ENCODE measurements around the gene CPXM2.

CPXM2 gene

DNA sequence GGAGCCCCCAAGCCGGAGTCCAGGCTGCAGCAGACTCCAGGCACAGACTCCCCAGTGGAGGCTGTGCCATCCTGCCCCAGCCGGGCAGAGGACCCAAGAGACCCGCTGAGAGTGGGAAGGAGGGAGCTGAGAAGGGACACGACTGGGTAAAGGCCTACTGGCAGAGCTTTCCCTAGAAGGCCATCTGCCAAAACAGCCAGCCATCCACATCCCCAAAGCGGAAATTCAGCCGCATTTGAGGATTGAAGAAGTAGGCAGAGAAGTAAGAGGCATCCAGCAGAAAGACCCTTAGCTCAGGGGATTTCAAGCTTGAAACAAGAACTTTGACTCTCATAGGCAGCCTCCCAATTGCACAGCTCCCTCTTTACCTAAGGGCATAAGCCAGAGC, 857 bp downstream of the CPXM2 start:
- H3K4me3 ChIP-seq = no peak overlapping the region
- H3K36me3 ChIP-seq (replicated peaks) = no peaks in the 10 kb centered on the region
- no peak for DNase-seq (ENCODE audit: low spot score in 2 of 2)
- H3K4me1 ChIP-seq = no peaks in the 10 kb centered on the region
- in situ Hi-C loops (cut with MboI; ENCODE audit: low sequenced_read_pairs) = no loop called here
- 0 out of 2 replicates have a peak, but pooled peaks cover 4% of the 10 kb centered on the region for H3K27me3 ChIP-seq (ENCODE audit: low read depth)
- H3K9me3 ChIP-seq = no peaks in the 10 kb centered on the region

DNA sequence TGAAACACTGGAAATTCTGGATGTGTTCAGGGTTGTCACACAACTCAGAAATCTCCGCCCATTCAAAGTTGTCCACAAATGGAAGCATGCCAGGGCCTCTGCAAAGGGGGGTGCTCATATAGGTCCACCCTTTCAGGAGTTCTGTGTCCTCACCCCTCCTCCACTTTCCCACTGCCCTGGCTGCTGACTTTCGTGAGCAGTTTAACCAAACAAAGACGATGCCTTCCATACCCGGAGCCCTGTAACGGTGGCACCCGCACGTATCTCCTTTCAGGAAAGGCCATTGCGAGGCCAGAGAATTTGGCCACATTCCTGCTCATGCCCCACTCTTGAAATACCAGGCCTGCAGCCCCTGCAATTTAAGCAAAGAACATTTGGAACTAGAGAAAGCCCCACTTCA, 1.4 kb downstream of the CPXM2 start:
- no peak for DNase-seq (ENCODE audit: low spot score in 2 of 2)
- H3K36me3 ChIP-seq (replicated peaks) = no peaks in the 10 kb centered on the region
- H3K4me1 ChIP-seq = no peaks in the 10 kb centered on the region
- in situ Hi-C loops (cut with MboI; ENCODE audit: low sequenced_read_pairs) = no loop called here
- 0 out of 2 replicates have a peak, but pooled peaks cover 4% of the 10 kb centered on the region for H3K27me3 ChIP-seq (ENCODE audit: low read depth)
- H3K4me3 ChIP-seq = no peak overlapping the region
- H3K9me3 ChIP-seq = no peaks in the 10 kb centered on the region

DNA sequence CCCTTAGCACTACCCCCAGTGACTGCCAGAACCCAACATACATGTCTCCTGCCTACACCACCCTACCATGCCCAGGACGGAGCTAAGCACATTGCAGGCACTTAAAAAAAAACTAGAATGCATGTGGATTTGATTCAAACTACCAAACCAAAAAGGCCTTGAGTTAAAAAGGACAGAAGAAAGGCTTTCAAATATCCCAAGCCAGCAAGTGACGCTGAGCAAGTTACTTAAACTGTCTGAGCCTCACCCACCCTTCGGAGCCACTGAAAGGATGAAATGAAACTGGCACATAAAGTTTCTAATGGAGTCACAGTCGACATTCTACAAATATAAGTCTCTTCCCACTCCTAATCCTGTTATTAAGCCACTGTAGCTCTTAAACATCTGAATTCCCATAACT, 1.8 kb downstream of the CPXM2 start:
- no peak overlapping the region for H3K4me3 ChIP-seq
- H3K4me1 ChIP-seq = no peaks in the 10 kb centered on the region
- H3K9me3 ChIP-seq = no peaks in the 10 kb centered on the region
- DNase-seq (ENCODE audit: low spot score in 2 of 2) = no peak
- in situ Hi-C loops (cut with MboI; ENCODE audit: low sequenced_read_pairs) = no loop called here
- H3K27me3 ChIP-seq (ENCODE audit: low read depth) = 0 out of 2 replicates have a peak, but pooled peaks cover 4% of the 10 kb centered on the region
- no peaks in the 10 kb centered on the region for H3K36me3 ChIP-seq (replicated peaks)

DNA sequence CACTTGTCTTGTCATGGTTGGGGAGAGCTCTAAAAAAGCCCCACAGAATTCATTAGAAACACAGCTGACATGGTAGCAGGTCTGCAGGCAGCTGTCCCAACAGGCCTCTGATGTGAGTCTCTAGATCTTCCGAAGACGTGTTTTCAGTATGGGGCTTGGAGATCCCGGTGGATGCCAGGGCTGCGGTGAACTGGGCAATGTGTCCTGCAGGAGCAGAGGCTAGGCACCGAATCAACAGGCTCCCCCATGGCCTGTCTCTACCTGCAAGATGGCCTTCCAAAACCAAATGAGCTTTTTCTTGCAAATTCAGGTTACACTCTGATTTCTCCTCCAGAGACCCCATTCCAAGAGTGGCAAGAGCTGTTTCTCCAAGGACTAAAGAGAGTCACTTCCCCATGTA, 2.9 kb downstream of the CPXM2 start:
- Histone ChIP-seq H3K4me1 (no peaks in the 10 kb centered on the region), H3K4me3 (no peak overlapping the region), H3K27me3 (ENCODE audit: low read depth) (0 out of 2 replicates have a peak, but pooled peaks cover 4% of the 10 kb centered on the region), H3K36me3 (replicated peaks) (no peaks in the 10 kb centered on the region), H3K9me3 (no peaks in the 10 kb centered on the region)
- DNase-seq (ENCODE audit: low spot score in 2 of 2) = no peak
- in situ Hi-C loops (cut with MboI; ENCODE audit: low sequenced_read_pairs) = no loop called here

DNA sequence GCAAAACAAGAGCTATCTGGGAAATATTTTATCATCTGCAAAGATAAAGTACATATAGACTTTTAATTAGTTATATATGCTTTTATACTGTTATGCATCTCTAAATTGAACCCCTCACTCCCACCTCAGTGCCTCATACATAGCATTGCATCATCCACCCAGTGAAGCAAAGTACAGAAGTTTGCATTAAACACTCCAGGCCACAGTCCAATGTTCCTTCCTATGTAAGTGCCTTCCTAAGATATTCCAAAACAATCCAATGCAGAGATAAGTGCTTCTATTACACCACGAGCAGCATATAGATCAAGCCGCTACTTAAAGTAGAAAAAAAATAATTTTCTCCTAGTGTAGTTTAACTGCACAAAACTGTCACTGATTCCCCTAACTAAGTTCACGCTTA, 3.4 kb downstream of the CPXM2 start:
- Histone ChIP-seq H3K4me3 (no peak overlapping the region), H3K4me1 (no peaks in the 10 kb centered on the region), H3K9me3 (no peaks in the 10 kb centered on the region), H3K36me3 (replicated peaks) (no peaks in the 10 kb centered on the region), H3K27me3 (ENCODE audit: low read depth) (0 out of 2 replicates have a peak, but pooled peaks cover 4% of the 10 kb centered on the region)
- in situ Hi-C loops (cut with MboI; ENCODE audit: low sequenced_read_pairs) = no loop called here
- no peak for DNase-seq (ENCODE audit: low spot score in 2 of 2)

DNA sequence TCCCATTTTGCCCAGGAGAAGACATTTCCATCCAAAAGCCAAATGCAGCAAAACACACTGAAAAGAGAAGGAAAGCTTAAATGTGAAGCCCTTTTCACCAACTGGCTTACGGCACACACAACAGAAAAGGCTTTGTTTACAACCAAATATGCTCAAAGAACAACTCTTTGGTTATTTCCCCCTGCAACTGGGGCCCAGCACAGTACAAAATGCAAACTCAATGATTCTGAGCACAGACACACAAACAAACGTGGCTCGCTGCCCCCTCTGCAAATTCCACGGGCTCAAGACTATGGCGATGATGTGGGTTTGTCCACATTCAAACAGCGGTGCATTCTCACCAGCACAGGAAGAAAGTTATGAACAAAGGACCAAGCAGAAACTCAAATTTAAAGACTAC, 5.3 kb downstream of the CPXM2 start:
- DNase-seq (ENCODE audit: low spot score in 2 of 2) = no peak
- no peak overlapping the region for H3K4me3 ChIP-seq
- H3K4me1 ChIP-seq = no peaks in the 10 kb centered on the region
- H3K36me3 ChIP-seq (replicated peaks) = no peaks in the 10 kb centered on the region
- in situ Hi-C loops (cut with MboI; ENCODE audit: low sequenced_read_pairs) = no loop called here
- 0 out of 2 replicates have a peak, but pooled peaks cover 4% of the 10 kb centered on the region for H3K27me3 ChIP-seq (ENCODE audit: low read depth)
- H3K9me3 ChIP-seq = no peaks in the 10 kb centered on the region

DNA sequence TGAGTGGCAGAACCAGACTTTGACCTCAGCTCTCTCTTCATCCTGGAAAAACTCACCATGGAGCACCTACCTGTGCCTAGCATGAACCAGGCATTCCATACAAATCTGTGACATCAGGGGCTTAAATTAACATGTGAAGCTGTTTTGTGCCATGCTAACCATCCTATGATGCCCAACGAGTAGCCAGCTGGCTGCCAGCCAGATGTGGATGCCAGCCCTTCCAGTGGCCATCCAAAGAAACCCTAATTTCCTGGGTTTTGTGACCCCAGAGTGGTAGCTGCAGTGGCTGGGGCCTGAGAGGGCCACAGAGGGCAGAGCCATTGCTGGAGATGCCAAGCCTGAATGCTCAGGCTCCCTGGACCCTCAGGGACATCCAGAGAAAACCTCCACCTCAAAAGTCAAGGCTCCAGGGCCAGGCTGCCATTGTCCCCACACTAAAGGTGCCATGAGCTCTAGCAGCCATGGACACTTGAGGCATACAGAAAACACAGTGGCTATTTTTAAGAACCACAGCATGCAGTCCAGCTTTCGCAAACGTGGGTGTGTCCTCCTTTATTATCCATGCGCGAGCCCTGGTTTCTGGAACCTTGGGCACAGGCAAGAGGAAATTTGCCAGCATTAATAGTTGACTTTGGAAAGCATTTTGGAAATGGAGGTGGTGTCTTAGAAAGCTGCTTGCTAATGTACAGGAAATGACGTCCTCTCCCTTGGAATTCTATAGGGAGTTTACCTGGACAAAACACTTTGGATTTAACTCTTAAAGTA, 6.0 kb downstream of the CPXM2 start:
- H3K27me3 ChIP-seq (ENCODE audit: low read depth) = 0 out of 2 replicates have a peak, but pooled peaks cover under 1% of the 10 kb centered on the region
- no peak for DNase-seq (ENCODE audit: low spot score in 2 of 2)
- H3K4me3 ChIP-seq = no peak overlapping the region
- in situ Hi-C loops (cut with MboI; ENCODE audit: low sequenced_read_pairs) = no loop called here
- H3K4me1 ChIP-seq = no peaks in the 10 kb centered on the region
- H3K36me3 ChIP-seq (replicated peaks) = no peaks in the 10 kb centered on the region
- no peaks in the 10 kb centered on the region for H3K9me3 ChIP-seq

DNA sequence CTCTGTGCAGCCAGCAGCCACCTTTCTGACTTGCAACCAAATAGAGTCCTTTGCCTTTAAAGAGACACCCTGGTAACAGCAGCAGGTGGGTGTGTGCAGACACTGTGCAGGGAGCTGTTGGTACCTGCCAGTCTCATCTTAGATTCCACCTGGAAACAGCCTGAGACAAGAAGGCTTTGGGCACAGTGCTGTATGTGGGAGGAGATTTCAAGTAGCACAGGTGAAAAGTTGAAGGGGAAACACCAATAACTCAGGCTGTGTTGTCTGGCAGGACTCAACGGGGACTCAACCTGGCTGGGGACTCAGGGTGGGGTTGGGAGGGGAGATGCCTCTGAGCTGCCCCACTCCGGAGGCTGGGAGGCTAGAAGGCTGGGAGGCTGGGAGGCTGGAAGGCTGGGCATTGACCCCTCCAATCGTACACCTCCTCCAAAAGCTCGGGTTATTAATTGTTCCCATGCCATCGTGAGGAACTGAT, 6.7 kb downstream of the CPXM2 start:
- no peaks in the 10 kb centered on the region for H3K9me3 ChIP-seq
- in situ Hi-C loops (cut with MboI; ENCODE audit: low sequenced_read_pairs) = no loop called here
- no peaks in the 10 kb centered on the region for H3K36me3 ChIP-seq (replicated peaks)
- H3K4me1 ChIP-seq = no peaks in the 10 kb centered on the region
- no peak overlapping the region for H3K4me3 ChIP-seq
- DNase-seq (ENCODE audit: low spot score in 2 of 2) = no peak
- H3K27me3 ChIP-seq (ENCODE audit: low read depth) = no peaks in the 10 kb centered on the region

DNA sequence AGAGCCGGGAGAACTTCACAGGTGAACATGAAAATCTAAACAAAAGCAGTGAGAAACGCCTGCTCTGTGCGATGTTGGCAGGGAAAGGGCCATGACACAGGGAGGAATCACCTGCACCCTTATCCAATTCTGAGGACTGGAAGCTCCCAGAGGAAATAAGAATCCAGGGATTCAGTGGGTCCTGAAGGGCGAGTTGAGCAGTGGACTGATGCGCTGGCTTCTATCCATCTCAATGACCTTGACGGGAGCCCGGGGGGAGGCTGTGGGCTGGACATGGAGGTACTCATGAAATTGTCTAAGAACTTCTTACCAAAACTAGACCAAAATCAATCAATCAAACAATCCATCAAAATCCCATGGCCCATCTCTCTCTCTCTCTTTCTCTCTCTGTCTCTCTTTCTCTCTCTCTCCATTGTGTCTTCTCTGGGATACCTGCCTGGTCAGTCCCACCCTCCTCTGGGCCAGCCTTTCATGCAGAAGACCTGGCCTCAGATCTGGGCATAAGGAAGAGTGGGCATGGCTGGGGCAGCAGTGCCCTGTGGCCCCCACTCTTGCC, 7.2 kb downstream of the CPXM2 start:
- no peak for DNase-seq (ENCODE audit: low spot score in 2 of 2)
- Histone ChIP-seq H3K4me3 (no peak overlapping the region), H3K27me3 (ENCODE audit: low read depth) (no peaks in the 10 kb centered on the region), H3K36me3 (replicated peaks) (no peaks in the 10 kb centered on the region), H3K9me3 (no peaks in the 10 kb centered on the region), H3K4me1 (no peaks in the 10 kb centered on the region)
- in situ Hi-C loops (cut with MboI; ENCODE audit: low sequenced_read_pairs) = no loop called here

DNA sequence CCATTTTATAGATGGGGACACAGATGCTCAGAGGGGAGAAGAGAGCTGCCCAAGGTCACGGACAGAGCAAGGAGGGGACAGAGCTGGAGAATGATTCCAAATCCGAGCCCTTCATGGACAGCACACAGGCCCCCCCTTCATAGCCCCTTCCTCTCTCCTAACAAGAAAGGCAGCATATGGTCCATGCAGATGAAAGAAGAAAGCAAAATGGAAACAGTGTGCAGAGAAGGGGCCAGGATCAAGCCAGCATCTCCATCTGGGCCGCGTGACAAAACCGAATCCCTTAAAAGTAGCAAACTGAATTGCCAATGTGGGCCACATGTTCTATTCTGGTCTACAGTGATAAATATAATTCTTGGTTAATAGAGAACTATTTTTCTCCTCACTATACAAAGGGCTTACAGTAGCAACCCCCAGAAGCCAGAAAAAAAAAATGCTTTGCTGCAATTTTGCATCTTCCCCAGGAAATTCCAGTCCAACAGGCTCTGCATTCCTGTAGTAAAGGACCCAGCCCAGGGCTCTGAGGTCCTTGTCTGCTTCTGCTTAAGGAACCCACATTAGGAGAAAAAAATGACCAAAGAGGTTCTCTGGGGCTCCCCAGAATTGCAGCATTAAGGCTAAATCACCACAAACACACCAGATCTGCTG, 7.8 kb downstream of the CPXM2 start:
- no peaks in the 10 kb centered on the region for H3K4me1 ChIP-seq
- no peaks in the 10 kb centered on the region for H3K36me3 ChIP-seq (replicated peaks)
- in situ Hi-C loops (cut with MboI; ENCODE audit: low sequenced_read_pairs) = no loop called here
- H3K4me3 ChIP-seq = no peak overlapping the region
- no peaks in the 10 kb centered on the region for H3K9me3 ChIP-seq
- DNase-seq (ENCODE audit: low spot score in 2 of 2) = no peak
- H3K27me3 ChIP-seq (ENCODE audit: low read depth) = no peaks in the 10 kb centered on the region

DNA sequence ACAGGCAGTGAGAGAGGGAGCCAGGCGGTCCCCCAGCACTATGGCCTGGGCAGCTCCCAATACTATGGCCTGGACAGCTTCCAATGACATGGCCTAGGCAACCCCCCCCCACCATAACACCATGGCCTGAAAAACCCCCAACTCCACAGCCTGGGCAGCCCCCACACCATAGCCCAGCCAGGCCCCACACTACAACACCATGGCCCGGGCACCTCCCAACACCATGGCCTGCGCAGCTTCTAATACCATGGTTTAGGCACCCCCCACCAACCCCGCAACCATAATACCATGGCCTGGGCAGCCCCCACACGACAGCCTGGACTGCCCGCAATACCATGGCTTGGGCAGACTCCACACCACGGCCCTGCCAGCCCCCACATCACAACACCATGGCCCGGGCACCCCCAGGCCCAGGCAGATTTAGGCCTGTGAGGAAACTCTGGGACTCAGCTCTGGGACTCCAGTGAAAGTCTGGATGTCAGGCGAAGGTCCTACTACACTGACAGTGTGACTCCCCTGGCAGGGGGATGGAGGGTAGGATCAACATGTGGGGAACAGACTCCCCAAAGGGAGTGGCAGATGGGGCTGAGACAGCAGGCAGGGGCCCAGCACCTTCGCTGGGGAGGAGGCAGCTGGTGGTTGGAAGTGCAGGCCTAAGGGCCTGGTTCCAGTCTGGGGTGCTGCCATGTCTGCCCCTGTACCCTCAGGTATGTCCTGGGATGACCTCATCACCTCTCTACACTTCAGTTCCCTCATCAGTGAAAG, 8.7 kb downstream of the CPXM2 start:
- Histone ChIP-seq H3K27me3 (ENCODE audit: low read depth) (no peaks in the 10 kb centered on the region), H3K4me3 (no peak overlapping the region), H3K36me3 (replicated peaks) (no peaks in the 10 kb centered on the region), H3K4me1 (no peaks in the 10 kb centered on the region), H3K9me3 (no peaks in the 10 kb centered on the region)
- DNase-seq (ENCODE audit: low spot score in 2 of 2) = no peak
- in situ Hi-C loops (cut with MboI; ENCODE audit: low sequenced_read_pairs) = no loop called here

DNA sequence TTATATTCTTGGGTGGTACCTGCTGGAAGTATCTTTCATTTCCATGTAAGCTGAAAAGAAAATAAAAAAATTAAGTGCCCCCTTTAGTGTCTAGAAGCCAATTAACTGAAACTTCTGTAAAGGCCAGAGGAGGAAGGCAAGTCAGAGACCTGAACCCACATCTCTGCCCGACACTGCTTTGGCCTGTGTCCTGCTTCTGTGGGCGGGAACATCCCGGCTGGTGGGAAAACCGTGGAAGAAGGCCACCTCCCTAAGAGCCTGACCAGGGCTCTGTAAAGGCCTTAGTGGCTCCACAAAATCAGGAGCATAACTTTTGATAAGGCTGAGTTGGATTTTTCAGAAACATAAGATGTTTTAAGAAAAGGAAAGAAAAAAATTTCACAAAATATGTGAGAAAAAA, 9.4 kb downstream of the CPXM2 start:
- H3K27me3 ChIP-seq (ENCODE audit: low read depth) = no peaks in the 10 kb centered on the region
- no peaks in the 10 kb centered on the region for H3K9me3 ChIP-seq
- H3K4me1 ChIP-seq = no peaks in the 10 kb centered on the region
- H3K36me3 ChIP-seq (replicated peaks) = no peaks in the 10 kb centered on the region
- DNase-seq (ENCODE audit: low spot score in 2 of 2) = no peak
- in situ Hi-C loops (cut with MboI; ENCODE audit: low sequenced_read_pairs) = no loop called here
- no peak overlapping the region for H3K4me3 ChIP-seq

DNA sequence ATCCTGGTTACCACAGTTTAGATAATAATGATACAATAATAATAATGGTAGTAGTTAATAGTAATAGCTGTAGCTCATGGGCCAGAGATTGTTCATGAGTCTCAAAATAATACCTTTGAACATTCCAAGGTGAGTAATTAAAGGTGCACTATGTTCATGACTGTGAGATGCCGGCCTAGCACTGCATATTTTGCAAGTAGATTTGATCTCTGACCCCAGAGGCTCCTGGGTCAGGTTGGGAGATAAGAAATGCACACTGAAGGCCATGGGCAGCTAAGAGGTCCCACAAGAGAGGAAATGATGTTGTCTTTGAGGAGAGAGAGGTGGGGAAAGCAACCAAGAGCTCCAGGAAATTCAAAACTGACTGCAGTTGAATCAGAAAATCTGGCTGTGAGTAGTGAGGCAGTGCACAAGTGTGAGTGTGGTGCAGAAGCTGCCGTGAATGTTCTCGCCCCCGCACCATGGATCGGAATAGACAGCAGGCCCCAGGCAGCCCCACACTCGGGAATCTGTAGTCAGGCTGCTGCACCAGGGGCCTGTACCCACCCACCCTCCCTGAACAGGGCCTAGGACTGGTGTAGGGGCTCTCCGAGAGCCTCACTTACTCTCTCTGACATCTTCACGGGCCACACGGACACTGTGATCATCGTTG, 11.9 kb downstream of the CPXM2 start:
- H3K27me3 ChIP-seq (ENCODE audit: low read depth) = no peaks in the 10 kb centered on the region
- no peaks in the 10 kb centered on the region for H3K9me3 ChIP-seq
- H3K4me1 ChIP-seq = no peaks in the 10 kb centered on the region
- H3K36me3 ChIP-seq (replicated peaks) = no peaks in the 10 kb centered on the region
- no peak for DNase-seq (ENCODE audit: low spot score in 2 of 2)
- no peak overlapping the region for H3K4me3 ChIP-seq
- in situ Hi-C loops (cut with MboI; ENCODE audit: low sequenced_read_pairs) = no loop called here

Data from HAP-1 (cell line).